IPS-NIHi7 (cell line): Measurements from ENCODE around the gene PRR18.

Experiments
- DNase-seq: peaks from one replicate; pipeline ENCODE4 v3.0.0; 2012; ENCODE audit warnings: mixed read lengths; ENCODE audit errors: extremely low spot score

Gene PRR18

GRCh38 chr6:166333172-166333995 lies 25.2 kb upstream of the PRR18 start:
- no peak for DNase-seq

- DNase-seq, result no peak
Observed at GRCh38 chr6:166331503-166332415, 23.6 kb upstream of the PRR18 start.

DNA sequence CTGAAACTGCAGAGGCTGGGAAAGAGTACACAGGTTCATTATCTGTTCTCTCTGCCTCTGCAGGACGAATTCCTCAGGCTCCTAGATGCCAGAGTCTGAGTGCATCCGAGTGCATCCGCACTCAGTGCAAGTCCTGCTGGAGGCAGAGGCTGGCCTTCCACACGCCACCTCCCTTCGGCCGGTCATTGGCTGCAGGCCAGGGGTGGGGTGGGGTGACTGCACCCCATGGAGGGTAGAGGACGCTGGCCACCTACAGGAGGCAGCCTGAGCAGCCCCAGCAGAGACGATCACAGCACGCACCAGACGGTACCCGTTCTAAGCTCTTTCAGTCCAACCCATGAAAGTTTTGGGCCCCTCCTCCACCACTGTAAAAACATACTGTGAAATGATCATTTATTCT lies 22.4 kb upstream of the PRR18 start:
- DNase-seq, result peak; percentile 85

DNA sequence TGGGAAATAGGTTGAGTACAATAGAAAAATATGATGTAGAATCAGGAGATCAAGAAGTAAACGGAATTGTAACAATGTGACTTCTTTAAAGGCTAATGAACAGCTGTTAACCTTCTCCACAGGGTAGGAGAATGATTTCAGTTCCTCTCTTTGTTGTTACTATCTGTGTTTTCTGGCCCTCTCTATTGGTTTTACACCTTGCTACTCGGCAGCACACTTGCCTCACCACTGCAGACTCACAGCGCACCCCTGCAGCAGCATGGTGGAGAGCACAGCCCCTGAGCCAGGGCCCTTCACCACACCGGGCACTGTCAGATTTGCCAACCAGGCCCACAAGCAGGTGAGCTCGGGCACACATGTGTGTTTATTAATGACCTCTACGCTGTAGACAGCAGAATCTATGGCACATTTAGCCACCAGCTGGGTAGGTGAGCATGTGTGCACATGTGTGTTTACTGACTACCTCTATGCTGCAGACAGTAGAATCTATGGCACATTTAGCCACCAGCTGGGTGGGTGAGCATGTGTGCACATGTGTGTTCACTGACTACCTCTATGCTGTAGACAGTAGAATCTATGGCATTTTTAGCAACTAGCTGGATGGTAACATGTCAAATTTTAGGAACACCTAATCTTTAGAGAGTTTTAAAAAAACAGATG lies 17.3 kb upstream of the PRR18 start:
- DNase-seq, result no peak

- no peak for DNase-seq
Observed at GRCh38 chr6:166323395-166323794, 15.2 kb upstream of the PRR18 start.

- DNase-seq, result no peak
Observed at GRCh38 chr6:166318649-166319600, 10.7 kb upstream of the PRR18 start.

DNA sequence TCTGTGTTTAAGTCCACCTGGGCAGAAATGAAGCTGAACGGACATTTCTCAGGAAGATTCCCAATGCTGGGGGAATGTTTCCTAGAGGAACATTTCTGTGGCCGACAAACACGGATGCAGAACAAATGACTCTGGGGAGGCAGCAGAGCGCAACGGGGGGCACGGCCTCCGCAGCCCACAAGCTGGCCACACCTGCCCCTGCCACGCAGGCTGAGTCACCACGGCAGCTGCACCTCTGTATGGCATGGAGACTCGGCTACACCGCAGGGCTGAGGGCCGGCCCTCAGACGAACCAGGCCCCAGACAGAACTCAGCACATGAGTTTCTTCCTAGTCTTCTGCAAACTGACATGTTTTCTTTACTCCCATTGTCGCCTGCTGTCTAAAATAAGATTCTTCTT lies 10.0 kb upstream of the PRR18 start:
- DNase-seq, result no peak

DNA sequence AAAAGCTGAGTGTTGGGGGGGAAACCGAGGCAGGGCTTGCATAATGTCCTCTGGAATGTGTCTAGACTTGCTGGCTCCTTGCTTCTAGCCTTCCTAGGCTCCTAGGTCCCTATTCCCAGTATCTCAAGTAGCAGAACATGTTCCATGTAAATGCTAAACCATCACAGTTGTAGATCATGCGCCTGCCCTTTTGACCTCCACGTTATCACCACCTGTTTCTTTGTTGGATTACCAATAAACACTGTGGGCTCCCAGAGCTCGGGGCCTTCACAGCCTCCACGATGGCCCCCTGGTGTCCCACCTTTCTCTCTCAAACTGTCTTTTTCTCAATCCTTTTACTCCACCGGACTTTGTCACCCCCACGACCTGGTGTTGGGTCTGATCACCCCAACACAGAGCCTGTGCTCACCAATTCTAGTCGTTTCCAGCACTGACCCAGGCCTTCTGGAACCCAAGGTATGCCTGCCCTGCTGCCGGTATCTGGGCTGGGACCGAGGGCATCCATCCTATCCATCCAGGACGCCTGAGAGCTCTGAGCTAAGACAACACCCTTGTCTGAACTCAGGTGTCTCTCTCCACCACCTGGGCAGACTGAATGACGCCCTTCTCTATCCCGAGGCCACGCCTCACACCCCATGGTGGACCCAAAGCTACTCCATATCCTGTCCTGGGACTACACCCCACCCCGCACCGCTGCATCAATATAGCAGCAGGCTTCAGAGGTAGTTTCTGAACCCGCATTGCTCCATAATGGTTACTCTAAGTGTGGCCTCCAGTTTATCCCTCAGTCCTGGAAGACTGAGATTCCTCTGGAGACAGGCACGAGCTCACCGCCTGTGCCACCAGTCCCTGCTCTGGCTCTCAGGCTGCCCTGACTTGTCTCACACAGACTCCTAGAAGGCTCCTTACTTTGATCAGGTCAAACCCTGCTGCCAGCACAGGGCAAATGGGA lies 9.3 kb upstream of the PRR18 start:
- no peak for DNase-seq

DNA sequence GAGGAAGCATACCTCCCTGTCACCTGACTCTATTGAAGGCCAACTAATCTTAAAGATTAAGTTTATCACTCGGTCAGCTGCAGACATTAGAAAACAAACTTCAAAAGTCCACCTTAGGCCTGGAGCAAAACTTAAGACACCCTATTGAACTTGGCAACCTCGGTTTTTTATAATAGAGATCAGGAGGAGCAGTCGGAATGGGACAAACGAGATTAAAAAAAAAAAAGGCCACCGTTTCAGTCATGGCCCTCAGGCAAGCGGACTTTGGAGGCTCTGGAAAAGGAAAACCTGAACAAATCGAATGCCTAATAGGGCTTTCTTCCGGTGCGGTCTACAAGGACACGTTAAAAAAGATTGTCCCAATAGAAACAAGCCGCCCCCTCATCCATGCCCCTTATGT lies 7.2 kb upstream of the PRR18 start:
- DNase-seq, result no peak

GRCh38 chr6:166314454-166314853 lies 6.3 kb upstream of the PRR18 start:
- DNase-seq, result no peak

DNA sequence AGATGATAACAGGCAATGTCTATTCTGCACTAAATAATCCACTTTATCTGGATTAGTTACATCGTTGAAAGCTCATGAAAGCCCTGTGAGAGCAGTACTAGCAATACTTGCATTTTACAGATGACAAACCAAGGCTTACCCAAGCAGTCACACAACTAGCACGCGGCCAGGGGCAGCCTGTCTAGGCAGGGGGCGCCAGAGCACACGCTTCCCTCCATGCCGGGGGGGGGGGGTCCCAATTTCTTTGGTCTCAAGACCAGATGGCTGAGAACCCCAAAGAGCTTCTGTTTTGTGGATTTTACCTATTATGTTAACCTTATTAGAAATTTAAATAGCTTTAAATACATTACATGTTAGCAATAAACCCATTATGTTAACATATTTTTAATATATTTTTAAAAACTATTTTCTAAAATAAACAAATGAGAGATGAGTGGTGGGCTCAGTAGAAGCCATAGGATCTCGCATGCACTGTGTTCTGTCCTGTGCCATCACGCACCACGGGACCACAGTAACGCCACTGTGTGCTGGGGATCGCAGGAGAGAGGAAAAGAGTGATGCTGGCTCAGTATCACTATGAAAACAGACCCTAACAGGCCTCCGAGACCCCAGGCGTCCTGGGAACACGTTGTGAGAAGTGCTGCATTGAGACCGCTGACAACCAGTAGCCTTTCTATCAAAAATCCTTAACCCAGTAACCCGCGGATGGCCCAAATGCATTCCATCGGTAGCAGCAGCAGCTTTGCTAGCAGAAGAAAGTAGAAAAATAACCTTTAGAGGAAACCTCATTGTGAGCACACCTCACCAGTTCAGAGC lies 5.3 kb upstream of the PRR18 start:
- DNase-seq, result peak; percentile 77

GRCh38 chr6:166312832-166313231 lies 4.6 kb upstream of the PRR18 start:
- DNase-seq, result no peak

DNA sequence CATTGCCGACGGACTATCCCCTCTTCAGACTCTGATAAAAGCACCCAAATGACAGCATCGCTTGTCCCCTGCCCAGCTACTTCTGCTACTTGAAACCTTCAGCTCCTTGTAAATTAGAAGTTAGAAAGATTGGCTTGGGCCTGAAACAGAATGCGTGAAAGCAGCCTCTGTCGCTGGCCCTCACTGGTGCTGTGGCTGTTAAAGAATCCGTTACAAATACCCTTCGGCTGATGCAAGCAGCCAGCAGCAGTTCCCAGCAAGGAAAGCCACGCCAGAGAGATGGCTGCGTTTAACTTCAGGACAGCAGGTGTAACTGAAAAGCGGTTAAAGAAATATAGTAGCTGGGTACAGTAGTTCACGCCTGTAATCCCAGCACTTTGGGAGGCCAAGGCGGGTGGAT lies 2.4 kb upstream of the PRR18 start:
- no peak for DNase-seq

GRCh38 chr6:166309977-166310376 lies 1.8 kb upstream of the PRR18 start:
- DNase-seq, result no peak

GRCh38 chr6:166308769-166309589 lies 787 bp upstream of the PRR18 start:
- no peak for DNase-seq

DNA sequence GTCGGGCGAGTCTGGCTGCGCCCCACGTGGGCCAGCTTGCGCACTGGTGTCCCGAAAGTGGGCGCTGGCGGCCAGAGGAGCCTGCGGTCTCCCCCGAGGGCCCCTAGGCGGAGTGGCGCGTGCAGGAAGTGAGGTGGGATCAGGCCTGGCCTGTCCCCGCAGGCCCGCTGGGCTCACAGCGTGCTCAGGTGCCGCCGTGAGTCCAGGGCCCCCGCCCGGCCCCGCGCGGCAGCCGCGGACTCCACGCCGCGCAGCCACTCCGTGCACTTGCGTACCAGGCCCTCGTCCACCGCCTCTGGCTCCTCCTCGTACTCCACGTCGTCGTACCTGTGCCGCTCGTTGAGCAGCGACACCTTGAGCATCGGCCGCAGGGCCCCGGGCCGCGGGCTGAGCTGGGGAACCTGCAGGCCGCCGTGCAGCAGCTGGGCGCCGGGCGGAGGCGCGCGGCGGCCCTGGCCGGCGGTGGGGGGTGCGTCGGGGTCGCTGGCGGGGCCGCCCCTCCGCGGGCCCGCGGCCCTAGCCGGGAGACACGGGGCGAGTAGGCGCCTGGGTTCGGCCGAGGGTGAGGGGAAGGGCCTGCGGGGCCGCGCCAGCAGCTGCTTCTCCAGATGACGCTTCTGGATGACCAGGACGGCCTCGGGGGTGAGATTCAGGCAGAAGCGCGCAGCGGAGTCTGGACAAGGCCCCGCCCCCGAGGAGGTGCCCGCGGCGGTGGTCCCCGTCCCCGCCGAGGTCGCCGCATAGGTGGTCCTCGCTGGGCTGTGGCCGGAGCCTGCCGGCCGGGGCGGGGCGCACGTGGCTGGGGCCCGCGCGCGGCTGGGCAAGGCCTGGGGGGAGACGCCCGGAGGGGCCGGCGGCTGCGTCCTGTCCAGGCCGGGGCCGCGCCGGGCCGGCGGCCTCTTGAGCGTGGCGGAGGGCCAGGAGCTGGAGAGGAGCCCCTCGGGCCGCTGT lies 835 bp downstream of the PRR18 start:
- DNase-seq, result peak; percentile 62
